Keratinocyte (primary cell): Measurements from ENCODE around the gene GPR85. TPM values are rescaled to one million over a fixed set of nuclear protein-coding genes. Genes with fewer than 3 reads are reported as not detected.

Source experiments
- DNase-seq: peaks from one replicate; pipeline ENCODE4 v3.0.0-alpha.2; 2011; ENCODE audit warnings: low read depth, missing footprints, low spot score
- FAIRE-seq: peaks from 2 replicates; lab custom pipeline; 2011; peaks lifted over from hg19 to GRCh38; lab: Jason Lieb, UNC
- H2AFZ ChIP-seq: 2 replicates; pipeline ENCODE4 v1.6.0; 2012; ENCODE audit warnings: low read length, control low read depth, inconsistent platforms; ENCODE audit not compliant: control insufficient read depth
- H3K27ac ChIP-seq: 2 replicates; pipeline ENCODE4 v1.5.1; 2011; ENCODE audit warnings: low read length; ENCODE audit not compliant: control insufficient read depth, insufficient read depth
- H3K27me3 ChIP-seq: 3 replicates; pipeline ENCODE4 v1.6.0; 2011; ENCODE audit warnings: low read length; ENCODE audit not compliant: control insufficient read depth, insufficient read depth; ENCODE audit errors: extremely low read depth
- H3K36me3 ChIP-seq, 2 experiments: 2 replicates in 1 of 2; 3 replicates in 1 of 2; pipeline ENCODE4 v1.5.1; 2011; ENCODE audit warnings: low read length in 2 of 2, mild to moderate bottlenecking in 1 of 2; ENCODE audit not compliant: control insufficient read depth in 2 of 2, insufficient read depth in 2 of 2; ENCODE audit errors: extremely low read depth in 1 of 2
- H3K4me1 ChIP-seq: 3 replicates; pipeline ENCODE4 v1.5.1; 2011; ENCODE audit warnings: low read length; ENCODE audit not compliant: control insufficient read depth, insufficient read depth; ENCODE audit errors: extremely low read depth
- H3K4me2 ChIP-seq: 3 replicates; pipeline ENCODE4 v1.6.0; 2011; ENCODE audit warnings: low read depth, low read length; ENCODE audit not compliant: control insufficient read depth, insufficient read depth; ENCODE audit errors: extremely low read depth
- H3K4me3 ChIP-seq, 3 experiments: fragments of 200-600 bp in 1 of 3; sonication (generic) in 1 of 3; 2 replicates in 2 of 3; 3 replicates in 1 of 3; pipeline ENCODE4 v1.5.1; 2011 to 2016; ENCODE audit warnings: low read length in 3 of 3, mild to moderate bottlenecking in 3 of 3, control low read depth in 2 of 3, inconsistent platforms in 1 of 3, low read depth in 1 of 3, mixed read lengths in 1 of 3, mixed run types in 1 of 3, moderate library complexity in 1 of 3; ENCODE audit not compliant: control insufficient read depth in 2 of 3, insufficient read depth in 2 of 3; ENCODE audit errors: extremely low read depth in 1 of 3
- H3K79me2 ChIP-seq: 2 replicates; pipeline ENCODE4 v1.6.0; 2012; ENCODE audit warnings: low read length; ENCODE audit not compliant: control insufficient read depth, insufficient read depth
- H3K9ac ChIP-seq: 3 replicates; pipeline ENCODE4 v1.6.0; 2011; ENCODE audit warnings: low read length; ENCODE audit not compliant: control insufficient read depth, insufficient read depth; ENCODE audit errors: extremely low read depth
- H3K9me1 ChIP-seq: 3 replicates; pipeline ENCODE4 v1.6.0; 2011; ENCODE audit warnings: low read length; ENCODE audit not compliant: control insufficient read depth, insufficient read depth; ENCODE audit errors: extremely low read depth
- H3K9me3 ChIP-seq: 2 replicates; pipeline ENCODE4 v1.5.1; 2012; ENCODE audit warnings: low read depth, low read length; ENCODE audit not compliant: control insufficient read depth
- H4K20me1 ChIP-seq: 3 replicates; pipeline ENCODE4 v1.6.0; 2011; ENCODE audit warnings: low read length; ENCODE audit not compliant: control insufficient read depth, insufficient read depth; ENCODE audit errors: extremely low read depth
- EZH2 ChIP-seq: IDR thresholded peaks from one replicate; pipeline ENCODE4 v1.6.1; 2012; ENCODE audit warnings: inconsistent platforms, mild to moderate bottlenecking, low read length, moderate library complexity
- dilution Hi-C: fragments of 300-500 bp; cut with MboI; formaldehyde crosslinking; loops from one replicate; pipeline ENCODE4 v1.7.0; 2020; ENCODE audit warnings: low sequenced_read_pairs; ENCODE audit not compliant: extremely low pct_ligation_motif_present
- polyA plus RNA-seq, 5 experiments: library from polyadenylated mRNA; depleted of rRNA in 3 of 5; stranded (reverse) in 3 of 5; stranded (forward) in 1 of 5; unstranded in 1 of 5; fragments of >200 nt; gene quantifications; 1 replicate in 1 of 5; 2 replicates in 3 of 5; 3 replicates in 1 of 5; pipeline versions ENCODE4 v1.2.1 to v1.2.3, GENCODE V29; 2011 to 2012; ENCODE audit warnings: missing spikeins in 2 of 5, low read depth in 1 of 5, low replicate concordance in 1 of 5
- TF ChIP-seq, protein P1 (sequence below), 3 experiments: IDR thresholded peaks in 1 of 3; conservative IDR thresholded peaks in 1 of 3; optimal IDR thresholded peaks in 1 of 3; 2 replicates in 2 of 3; 3 replicates in 1 of 3; pipeline versions ENCODE3 to v1.5.1; 2011; ENCODE audit warnings: low read length in 3 of 3, mild to moderate bottlenecking in 3 of 3, moderate library complexity in 2 of 3, control low read depth in 1 of 3, inconsistent platforms in 1 of 3; ENCODE audit not compliant: insufficient read depth in 2 of 3; ENCODE audit errors: extremely low read depth in 1 of 3

GPR85 gene
- polyA plus RNA-seq, 1 donor (not counting 4 experiments of a cell fraction or from before 2014, with no cell fraction given), result 2.0 TPM

DNA sequence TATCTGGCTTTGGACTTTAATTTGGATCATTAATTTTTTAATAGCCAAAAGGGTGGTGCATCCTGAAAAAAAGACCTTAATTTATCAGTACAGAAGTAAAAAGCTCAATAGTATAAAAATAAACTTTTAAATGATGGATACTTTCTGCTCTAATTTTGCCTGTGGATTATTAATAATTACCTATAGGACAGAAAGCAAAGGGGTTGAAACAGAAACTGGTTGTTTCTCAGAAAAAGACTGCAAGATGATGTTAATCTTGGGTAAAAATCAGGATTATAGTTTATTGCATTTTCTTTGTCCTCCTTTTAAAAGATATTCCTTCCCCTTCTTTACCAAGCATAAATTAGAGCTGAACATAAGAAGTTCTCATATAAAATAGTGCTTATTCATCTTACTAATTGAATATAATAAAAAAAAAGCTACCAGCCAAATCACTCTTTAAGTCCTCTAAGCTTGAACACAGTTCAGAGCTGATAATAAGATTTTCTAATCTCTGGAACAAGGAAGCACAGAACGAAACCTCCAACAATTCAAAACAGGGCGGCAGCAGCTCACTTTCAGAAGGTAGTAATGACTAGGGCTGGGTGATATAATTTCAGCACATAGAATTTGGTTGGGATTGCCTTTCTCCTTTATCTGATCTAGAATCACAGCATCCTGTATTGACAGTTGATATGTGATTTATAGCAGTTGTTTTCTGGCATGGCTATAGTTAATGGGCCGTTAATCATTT, 8.1 kb upstream of the GPR85 start:
- Histone ChIP-seq H3K9me3 (no peaks in the 10 kb centered on the region), H3K36me3 (no peaks in the 10 kb centered on the region), H3K9ac (no peak overlapping the region), H3K79me2 (no peaks in the 10 kb centered on the region), H3K4me3 (no peak overlapping the region), H3K9me1 (no peaks in the 10 kb centered on the region), H4K20me1 (no peaks in the 10 kb centered on the region), H3K27ac (no peak overlapping the region), H2AFZ (no peak overlapping the region), H3K4me2 (no peak overlapping the region), H3K4me1 (peaks cover 6% of the 10 kb centered on the region), H3K27me3 (no peaks in the 10 kb centered on the region)
- DNase-seq (no peak), FAIRE-seq (no peak)
- dilution Hi-C loops, result no loop called here
- no peak for TF ChIP-seq EZH2
- TF ChIP-seq, protein P1, sequence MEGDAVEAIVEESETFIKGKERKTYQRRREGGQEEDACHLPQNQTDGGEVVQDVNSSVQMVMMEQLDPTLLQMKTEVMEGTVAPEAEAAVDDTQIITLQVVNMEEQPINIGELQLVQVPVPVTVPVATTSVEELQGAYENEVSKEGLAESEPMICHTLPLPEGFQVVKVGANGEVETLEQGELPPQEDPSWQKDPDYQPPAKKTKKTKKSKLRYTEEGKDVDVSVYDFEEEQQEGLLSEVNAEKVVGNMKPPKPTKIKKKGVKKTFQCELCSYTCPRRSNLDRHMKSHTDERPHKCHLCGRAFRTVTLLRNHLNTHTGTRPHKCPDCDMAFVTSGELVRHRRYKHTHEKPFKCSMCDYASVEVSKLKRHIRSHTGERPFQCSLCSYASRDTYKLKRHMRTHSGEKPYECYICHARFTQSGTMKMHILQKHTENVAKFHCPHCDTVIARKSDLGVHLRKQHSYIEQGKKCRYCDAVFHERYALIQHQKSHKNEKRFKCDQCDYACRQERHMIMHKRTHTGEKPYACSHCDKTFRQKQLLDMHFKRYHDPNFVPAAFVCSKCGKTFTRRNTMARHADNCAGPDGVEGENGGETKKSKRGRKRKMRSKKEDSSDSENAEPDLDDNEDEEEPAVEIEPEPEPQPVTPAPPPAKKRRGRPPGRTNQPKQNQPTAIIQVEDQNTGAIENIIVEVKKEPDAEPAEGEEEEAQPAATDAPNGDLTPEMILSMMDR (optimal IDR thresholded peaks at IDR 0.05 in 1 of 3, IDR thresholded peaks at IDR 0.05 in 1 of 3, conservative IDR thresholded peaks at IDR 0.05 in 1 of 3; ENCODE audit: extremely low read depth in 1 of 3, insufficient read depth in 2 of 3, low read length in 3 of 3), result no peak

- FAIRE-seq (no peak), DNase-seq (no peak)
- TF ChIP-seq, protein P1 (optimal IDR thresholded peaks at IDR 0.05 in 1 of 3, IDR thresholded peaks at IDR 0.05 in 1 of 3, conservative IDR thresholded peaks at IDR 0.05 in 1 of 3; ENCODE audit: extremely low read depth in 1 of 3, insufficient read depth in 2 of 3, low read length in 3 of 3), result no peak
- no peak for TF ChIP-seq EZH2
- Histone ChIP-seq H3K27me3 (no peaks in the 10 kb centered on the region), H3K27ac (no peak overlapping the region), H3K9me1 (no peaks in the 10 kb centered on the region), H3K9me3 (no peaks in the 10 kb centered on the region), H3K9ac (no peak overlapping the region), H3K36me3 (no peaks in the 10 kb centered on the region), H4K20me1 (no peaks in the 10 kb centered on the region), H2AFZ (no peak overlapping the region), H3K79me2 (no peaks in the 10 kb centered on the region), H3K4me1 (no peaks in the 10 kb centered on the region), H3K4me3 (no peak overlapping the region), H3K4me2 (no peak overlapping the region)
- dilution Hi-C loops, result no loop called here
These were observed 6.9 kb upstream of the GPR85 start for GRCh38 chr7:113093561-113093960.
